Stimulated activated CD4-positive, alpha-beta T cell treated with anti-CD3 and anti-CD28 coated beads, Interleukin-4, amount 100 ng/mL, for 4 hours (primary cell): ENCODE results near the gene IRAK1BP1.
"Not testable (repeated sequence)": the region's sequence is repeated elsewhere in the genome, so short reads cannot be mapped to it uniquely, and the experiment has no call there.

Experiments used
- DNase-seq, 2 experiments: peaks; one replicate each; pipeline ENCODE4 v3.0.0-alpha.2; 2020

Gene IRAK1BP1

GRCh38 chr6:78867370-78868040 is at the start of gene IRAK1BP1:
Gene IRAK1BP1 (plus strand): TSS chr6:78867551. CDS start chr6:78867577, 26 bp downstream.
- DNase-seq = peak; percentile 74

DNA sequence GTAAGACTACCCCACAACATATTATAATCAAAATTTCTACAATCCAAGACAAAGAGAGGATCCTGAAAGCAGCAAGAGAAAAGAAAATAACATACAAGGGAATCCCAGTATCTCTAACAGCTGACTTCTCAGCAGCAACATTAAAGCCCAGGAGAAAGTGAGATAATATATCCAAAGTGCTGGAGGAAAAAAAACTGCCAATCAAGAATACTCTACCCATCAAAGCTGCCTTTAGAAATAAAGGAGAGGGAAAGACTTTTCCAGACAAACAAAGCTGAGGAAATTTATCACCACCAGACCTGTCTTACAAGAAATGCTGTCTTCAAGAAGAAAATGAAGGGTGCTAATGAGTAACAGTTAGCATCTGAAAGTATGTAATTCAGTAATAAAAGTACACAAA is 43.3 kb upstream of the IRAK1BP1 start:
- no peak for DNase-seq

DNA sequence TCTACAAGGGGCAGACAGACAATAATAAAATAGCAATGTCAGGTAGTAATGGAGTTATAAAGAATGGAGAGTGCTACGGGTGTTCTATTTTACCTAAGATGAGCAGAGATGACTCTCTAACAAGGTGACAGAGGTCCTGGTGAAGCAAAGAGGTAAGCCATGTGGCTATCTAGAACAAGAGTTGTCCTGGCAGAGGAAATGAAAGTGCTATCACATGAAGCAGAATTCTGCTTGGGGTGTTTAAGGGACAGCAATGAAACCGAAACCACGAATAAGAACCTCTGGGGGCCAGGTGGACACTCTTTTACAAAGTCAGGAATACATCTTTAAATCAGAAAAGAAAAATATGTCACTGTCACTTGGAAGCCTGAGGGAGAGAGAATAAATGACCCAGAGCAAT is 37.9 kb upstream of the IRAK1BP1 start:
- no peak for DNase-seq

DNA sequence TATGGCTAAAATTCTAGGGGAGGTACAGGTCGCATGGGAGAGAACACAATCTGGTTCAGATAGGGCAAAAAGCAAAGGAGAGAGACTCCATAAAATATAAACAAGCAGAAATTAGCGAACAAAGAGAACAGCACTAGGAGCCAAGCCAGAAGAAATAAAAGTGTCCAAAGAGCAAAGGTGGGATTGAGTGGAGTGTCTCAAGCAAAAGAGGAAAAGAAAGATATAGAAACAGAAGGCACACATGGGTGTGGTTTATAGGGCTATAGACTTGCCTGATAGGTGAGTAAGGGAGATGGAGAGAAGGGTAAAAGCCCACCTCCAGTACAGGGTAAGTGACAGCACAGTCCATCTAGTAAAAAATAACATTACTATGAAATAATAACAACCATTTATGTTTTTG is 36.5 kb upstream of the IRAK1BP1 start:
- no peak for DNase-seq

DNA sequence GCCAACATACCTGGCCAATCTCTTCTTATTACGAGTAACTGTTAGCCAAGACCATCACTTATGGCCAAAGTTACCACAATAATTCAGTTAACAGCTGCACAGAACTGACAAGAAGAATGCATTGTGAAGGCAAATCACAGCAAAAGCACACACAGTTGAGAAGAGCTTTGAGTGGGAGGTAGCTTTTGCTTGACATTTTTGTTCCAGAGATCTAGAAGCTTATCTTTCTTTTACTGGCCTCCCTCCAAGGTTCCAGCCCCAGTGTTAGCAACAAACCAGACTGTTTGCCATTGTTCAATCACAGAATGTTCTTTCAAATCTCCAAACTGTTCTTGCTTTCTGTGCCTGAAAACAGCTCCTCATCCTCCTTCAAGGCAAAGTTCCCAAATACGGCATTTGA is 35.9 kb upstream of the IRAK1BP1 start:
- no peak for DNase-seq

GRCh38 chr6:78832091-78832808 is 35.1 kb upstream of the IRAK1BP1 start:
- DNase-seq = no peak

GRCh38 chr6:78835817-78836216 is 31.5 kb upstream of the IRAK1BP1 start:
- no peak for DNase-seq

DNA sequence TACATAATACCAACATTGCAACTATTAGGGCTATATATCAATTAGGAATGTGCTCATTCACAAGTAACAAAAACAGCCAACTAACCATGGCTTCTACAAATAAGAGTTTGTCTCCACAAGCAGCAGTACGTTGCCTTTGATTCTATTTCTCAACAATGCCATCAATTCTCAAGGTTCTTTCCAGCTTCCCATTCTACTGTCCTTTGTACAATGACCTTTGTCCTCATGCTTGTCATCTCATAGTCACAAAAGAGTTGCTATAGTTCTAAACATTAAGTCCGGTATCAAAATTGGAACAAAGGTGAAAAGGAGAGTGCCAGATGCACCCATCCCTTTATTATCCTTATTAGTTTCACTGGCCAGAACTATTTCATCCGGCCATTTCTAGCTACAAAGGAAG is 30.8 kb upstream of the IRAK1BP1 start:
- DNase-seq = no peak

GRCh38 chr6:78841111-78841510 is 26.2 kb upstream of the IRAK1BP1 start:
- no peak for DNase-seq

DNA sequence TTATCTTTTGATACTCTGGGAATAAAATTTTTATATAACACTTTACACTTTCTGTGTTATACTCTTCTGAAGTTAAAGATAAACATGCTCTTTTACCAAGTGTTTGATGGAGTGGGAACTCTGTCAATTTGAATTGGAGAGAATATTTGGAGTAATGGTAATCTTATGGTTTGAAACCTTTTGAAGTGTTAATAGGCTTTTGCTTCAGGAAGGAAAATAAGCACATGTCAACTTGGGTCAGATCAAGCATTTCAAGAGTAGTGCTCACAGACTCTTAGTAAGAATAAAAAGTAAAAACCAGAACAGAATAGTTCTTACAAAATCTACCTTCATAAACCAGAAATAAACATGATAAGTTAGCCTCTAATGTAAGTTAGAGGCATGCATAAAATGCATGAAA is 24.4 kb upstream of the IRAK1BP1 start:
- no peak for DNase-seq

GRCh38 chr6:78844899-78845298 is 22.5 kb upstream of the IRAK1BP1 start:
- no peak for DNase-seq

GRCh38 chr6:78845567-78845966 is 21.8 kb upstream of the IRAK1BP1 start:
- DNase-seq = no peak

DNA sequence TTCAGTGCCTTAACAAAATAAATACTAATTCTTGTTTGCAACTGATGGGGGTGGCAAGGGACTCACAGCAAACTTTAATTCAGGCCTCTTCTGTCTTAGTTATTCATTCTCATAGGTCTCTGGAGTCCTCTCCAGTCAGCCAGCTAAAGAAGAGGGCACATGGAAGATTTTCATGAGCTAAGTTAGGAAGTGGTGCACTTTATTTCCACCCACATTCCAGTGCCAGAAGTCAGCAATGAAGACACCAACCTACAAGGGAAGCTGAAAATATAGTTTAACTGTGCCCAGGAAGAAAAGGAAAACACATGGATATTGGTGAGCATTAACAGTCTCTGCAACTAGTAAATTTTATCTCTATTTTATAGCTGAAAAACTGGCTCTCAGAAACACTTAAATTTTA is 16.7 kb upstream of the IRAK1BP1 start:
- DNase-seq = no peak

DNA sequence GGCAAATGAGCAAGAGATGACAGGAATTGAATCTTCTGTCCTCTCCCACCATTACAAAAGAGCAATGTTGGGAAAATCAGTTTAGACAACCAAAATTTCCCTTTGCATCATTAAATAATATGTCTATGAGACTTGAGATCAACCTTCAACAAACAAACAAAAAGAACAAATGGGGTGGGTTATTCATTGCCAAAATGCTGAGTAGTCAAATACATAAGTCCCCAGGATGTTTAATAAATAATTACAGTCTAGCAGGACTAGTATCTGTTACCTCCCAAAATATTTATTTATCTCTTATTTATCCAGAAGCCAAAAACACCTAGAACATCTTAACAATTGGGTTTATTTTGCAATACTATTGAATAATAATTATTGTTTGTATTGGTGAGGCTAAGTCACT is 16.2 kb upstream of the IRAK1BP1 start:
- DNase-seq = no peak

GRCh38 chr6:78854546-78854945 is 12.8 kb upstream of the IRAK1BP1 start:
- no peak for DNase-seq

DNA sequence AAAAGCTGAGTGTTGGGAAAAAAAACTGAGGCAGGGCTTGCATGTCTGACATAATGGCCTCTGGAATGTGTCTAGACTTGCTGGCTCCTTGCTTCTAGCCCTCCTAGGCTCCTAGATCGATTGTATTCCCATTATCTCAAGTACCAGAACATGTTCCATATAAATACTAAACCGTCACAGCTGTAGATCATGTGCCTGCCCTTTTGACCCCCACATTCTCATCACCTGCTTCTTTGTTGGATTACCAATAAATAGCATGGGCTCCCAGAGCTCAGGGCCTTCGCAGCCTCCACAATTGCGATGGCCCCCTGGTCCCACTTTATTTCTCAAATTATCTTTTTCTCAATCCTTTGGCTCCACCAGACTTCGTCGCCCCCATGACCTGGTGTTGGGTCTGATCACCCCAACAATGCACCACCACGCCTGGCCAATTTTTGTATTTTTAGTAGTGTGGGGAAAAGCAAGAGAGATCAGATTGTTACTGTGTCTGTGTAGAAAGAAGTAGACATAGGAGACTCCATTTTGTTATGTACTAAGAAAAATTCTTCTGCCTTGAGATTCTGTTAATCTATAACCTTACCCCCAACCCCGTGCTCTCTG is 8.9 kb upstream of the IRAK1BP1 start:
- not testable (repeated sequence) for DNase-seq

GRCh38 chr6:78861509-78861908 is 5.8 kb upstream of the IRAK1BP1 start:
- DNase-seq = no peak

- DNase-seq = no peak
Measured at GRCh38 chr6:78863576-78863975, 3.8 kb upstream of the IRAK1BP1 start.

- DNase-seq = no peak
Measured at GRCh38 chr6:78864957-78865356, 2.4 kb upstream of the IRAK1BP1 start.

DNA sequence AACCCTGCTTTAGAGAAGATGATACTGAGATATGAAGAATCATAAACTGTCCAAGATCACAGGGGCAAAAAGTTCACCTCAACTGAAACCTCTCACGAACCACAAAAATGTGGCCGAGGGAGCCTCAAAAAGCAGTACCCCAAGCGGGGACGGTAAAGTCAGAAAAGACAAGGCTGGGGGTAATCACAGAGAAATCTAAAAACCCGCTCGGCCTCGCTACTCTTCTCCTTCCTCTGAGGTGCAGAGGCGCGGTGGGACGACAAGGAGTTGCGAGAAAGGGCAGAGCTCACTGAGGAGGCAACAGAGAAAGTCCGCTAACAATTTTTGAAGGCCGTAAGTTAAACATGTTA is 356 bp upstream of the IRAK1BP1 start:
- DNase-seq = no peak

- no peak for DNase-seq
Measured at GRCh38 chr6:78868116-78868515, 765 bp downstream of the IRAK1BP1 start.

GRCh38 chr6:78875505-78875904 is 8.2 kb downstream of the IRAK1BP1 start:
- DNase-seq = no peak

DNA sequence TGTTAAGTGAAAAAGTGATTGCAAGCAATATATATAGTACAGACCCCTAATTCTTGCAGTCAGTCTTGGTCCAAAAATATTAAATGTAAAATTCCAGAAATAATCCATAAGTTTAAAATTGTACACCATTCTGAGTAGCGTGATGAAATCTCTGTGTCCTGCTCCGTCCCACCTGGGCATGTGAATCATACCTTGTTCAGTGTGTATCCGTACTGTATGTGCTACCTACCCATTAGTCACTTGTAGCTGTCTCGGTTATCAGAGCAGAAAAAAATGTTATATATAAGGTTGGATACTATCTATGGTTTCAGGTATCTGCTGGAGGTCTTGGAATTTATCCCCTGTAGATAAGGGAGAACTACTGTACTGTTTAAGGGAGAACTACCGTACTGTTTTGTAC is 16.3 kb downstream of the IRAK1BP1 start:
- DNase-seq = no peak

DNA sequence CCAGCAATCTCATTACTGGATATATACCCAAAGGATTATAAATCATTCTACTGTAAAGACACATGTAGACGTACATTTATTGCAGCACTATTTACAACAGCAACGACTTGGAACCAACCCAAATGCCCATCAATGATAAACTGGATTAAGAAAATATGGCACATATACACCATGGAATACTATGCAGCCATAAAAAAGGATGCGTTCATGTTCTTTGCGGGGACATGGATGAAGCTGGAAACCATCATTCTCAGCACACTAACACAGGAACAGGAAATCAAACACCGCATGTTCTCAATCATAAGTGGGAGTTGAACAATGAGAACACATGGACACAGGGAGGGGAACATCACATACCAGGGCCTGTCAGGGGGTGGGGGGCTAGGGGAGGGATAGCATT is 22.6 kb downstream of the IRAK1BP1 start:
- not testable (repeated sequence) for DNase-seq
